Sigmoid colon (tissue), 7 donors: ENCODE results near the gene NPAS2. TPM values are rescaled to one million over a fixed set of nuclear protein-coding genes. Genes with fewer than 3 reads are reported as not detected.

Source experiments
- DNase-seq: peaks from one replicate; pipeline ENCODE4 v3.0.0-alpha.2; 2019
- H3K27ac ChIP-seq, 4 donors: fragments of 200-600 bp; sonication (generic); one replicate each; pipeline ENCODE4 v1.5.1; 2016 to 2019; ENCODE audit warnings: mild to moderate bottlenecking in 1 of 4
- H3K27me3 ChIP-seq, 3 donors: fragments of 200-600 bp; sonication (generic); one replicate each; pipeline ENCODE4 v1.5.1; 2019; ENCODE audit warnings: mild to moderate bottlenecking in 1 of 3
- H3K36me3 ChIP-seq, 4 donors: fragments of 200-600 bp; sonication (generic); one replicate each; pipeline ENCODE4 v1.5.1; 2016 to 2019
- H3K4me1 ChIP-seq, 4 donors: fragments of 200-600 bp; sonication (generic); one replicate each; pipeline ENCODE4 v1.5.1; 2017 to 2019
- H3K4me3 ChIP-seq, 4 donors: fragments of 200-600 bp; sonication (generic); one replicate each; pipeline ENCODE4 v1.5.1; 2017 to 2019; ENCODE audit warnings: mild to moderate bottlenecking in 2 of 4, moderate library complexity in 1 of 4
- H3K9me3 ChIP-seq, 4 donors: fragments of 200-600 bp in 3 of 4; sonication (generic) in 3 of 4; one replicate each; pipeline versions ENCODE4 v1.5.1 to v1.6.1; 2013 to 2019
- CTCF ChIP-seq, 4 experiments: fragments of 450-650 bp in 3 of 4; fragments of 200-600 bp in 1 of 4; IDR thresholded peaks; one replicate each; pipeline ENCODE4 v1.5.1; 2016 to 2019; ENCODE audit warnings: antibody characterized with exemption in 4 of 4, mild to moderate bottlenecking in 3 of 4, moderate library complexity in 2 of 4
- EP300 ChIP-seq, 4 donors: sonication (generic); formaldehyde crosslinking; IDR thresholded peaks; one replicate each; pipeline ENCODE4 v1.6.1; 2017; ENCODE audit warnings: antibody characterized with exemption in 4 of 4
- POLR2A ChIP-seq, 2 donors: fragments of 450-650 bp; IDR thresholded peaks; one replicate each; pipeline ENCODE4 v1.6.1; 2016; ENCODE audit warnings: antibody characterized with exemption in 2 of 2, mild to moderate bottlenecking in 2 of 2, moderate library complexity in 2 of 2
- POLR2AphosphoS5 ChIP-seq, 4 donors: sonication (generic); formaldehyde crosslinking; IDR thresholded peaks; one replicate each; pipeline ENCODE4 v1.6.1; 2017; ENCODE audit warnings: antibody characterized with exemption in 4 of 4
- WGBS, 2 donors: extraction: QIAGEN DNeasy Blood & Tissue Kit; methylation state at CpG; one replicate each; pipeline ENCODE4 v1.1.7; 2013; 5-methylcytosine and 5-hydroxymethylcytosine counted together
- intact Hi-C: fragments of 100-400 bp; cut with DNase I; formaldehyde crosslinking; loops from one replicate; pipeline ENCODE4 v1.15.1; 2023
- polyA plus RNA-seq, 3 donors: library from polyadenylated mRNA; stranded (reverse); fragments of 200-250 nt; gene quantifications; one replicate each; pipeline ENCODE4 v1.2.3, GENCODE V29; 2013
- total RNA-seq, 4 donors: library from RNA; depleted of rRNA; stranded (reverse); fragments of >200 nt; gene quantifications; one replicate each; pipeline ENCODE4 v1.1.0, GENCODE V29; 2016
- donor health status: healthy with polysubstance abuse.
- donor health status: Bipolar disorder and iron deficiency.
- donor health status: healthy.

Gene NPAS2
- total and polyA plus RNA-seq, 7 donors = 14.2 to 53.9 (median 23.2) TPM

- Histone ChIP-seq H3K36me3 (no peaks in the 10 kb centered on the region), H3K4me3 (no peak overlapping the region), H3K27ac (no peak overlapping the region), H3K9me3 (no peaks in the 10 kb centered on the region), H3K27me3 (no peaks in the 10 kb centered on the region), H3K4me1 (peaks cover 0 to 31% (median 21%) of the 10 kb centered on the region in 4 donors)
- intact Hi-C loops = no loop called here
- WGBS, 2 donors = 24 to 70% methylated on average over 3 of the region's 3 CpGs
- no peak for TF ChIP-seq EP300 (IDR thresholded peaks at IDR 0.05)
- TF ChIP-seq POLR2AphosphoS5 (IDR thresholded peaks at IDR 0.05) = no peak
- no peak for TF ChIP-seq POLR2A (IDR thresholded peaks at IDR 0.05)
- TF ChIP-seq CTCF (IDR thresholded peaks at IDR 0.05) = no peak
- no peak for DNase-seq
Measured at GRCh38 chr2:100814453-100814852, 5.5 kb upstream of the NPAS2 start.

- no peaks in the 10 kb centered on the region for H3K27me3 ChIP-seq
- no peak overlapping the region for H3K4me3 ChIP-seq
- intact Hi-C loops = loop anchor here (5.0 kb wide), 1 partner anchor 210 kb away; no protein-coding TSS in a partner anchor
- peak overlapping the region; percentile 88 to 98 (median 94) for H3K27ac ChIP-seq
- peaks cover 0 to 50% (median 32%) of the 10 kb centered on the region in 4 donors for H3K4me1 ChIP-seq
- no peaks in the 10 kb centered on the region for H3K9me3 ChIP-seq
- WGBS, 2 donors = 91 to 94% methylated on average over 7 of the region's 7 CpGs
- TF ChIP-seq POLR2AphosphoS5 (IDR thresholded peaks at IDR 0.05) (no peak), CTCF (IDR thresholded peaks at IDR 0.05) (no peak), EP300 (IDR thresholded peaks at IDR 0.05) (no peak), POLR2A (IDR thresholded peaks at IDR 0.05) (no peak)
- no peaks in the 10 kb centered on the region for H3K36me3 ChIP-seq
- no peak for DNase-seq
Measured at GRCh38 chr2:100817388-100817985, 2.5 kb upstream of the NPAS2 start.

GRCh38 chr2:100818003-100818605, 1.8 kb upstream of the NPAS2 start:
- Histone ChIP-seq H3K4me3 (peak overlapping the region; percentile 51 to 90 (median 76)), H3K27me3 (no peaks in the 10 kb centered on the region), H3K9me3 (no peaks in the 10 kb centered on the region), H3K27ac (peak overlapping the region; percentile 88 to 98 (median 94)), H3K4me1 (peaks cover 0 to 53% (median 35%) of the 10 kb centered on the region in 4 donors), H3K36me3 (no peaks in the 10 kb centered on the region)
- intact Hi-C loops = loop anchor here (5.0 kb wide), 1 partner anchor 211 kb away; no protein-coding TSS in a partner anchor
- TF ChIP-seq POLR2A (IDR thresholded peaks at IDR 0.05) (no peak), EP300 (IDR thresholded peaks at IDR 0.05) (no peak), CTCF (IDR thresholded peaks at IDR 0.05) (no peak), POLR2AphosphoS5 (IDR thresholded peaks at IDR 0.05) (no peak)
- no peak for DNase-seq
- WGBS, 2 donors = 21 to 30% methylated on average over 16 of the region's 16 CpGs

GRCh38 chr2:100818606-100819369, 1.2 kb upstream of the NPAS2 start:
- peak; percentile 85 for DNase-seq
- Histone ChIP-seq H3K27me3 (no peaks in the 10 kb centered on the region), H3K4me1 (peaks cover 0 to 51% (median 32%) of the 10 kb centered on the region in 4 donors), H3K9me3 (no peaks in the 10 kb centered on the region), H3K27ac (peak overlapping the region; percentile 88 to 98 (median 94)), H3K36me3 (no peaks in the 10 kb centered on the region), H3K4me3 (peak overlapping the region; percentile 51 to 90 (median 76))
- TF ChIP-seq POLR2AphosphoS5 (IDR thresholded peaks at IDR 0.05) = peak; percentile 57 to 84 (median 60)
- TF ChIP-seq POLR2A (IDR thresholded peaks at IDR 0.05) = peak in 1 of 2 donors; percentile 31
- no peak for TF ChIP-seq CTCF (IDR thresholded peaks at IDR 0.05)
- TF ChIP-seq EP300 (IDR thresholded peaks at IDR 0.05) = peak in 1 of 4 donors; percentile 11
- intact Hi-C loops = loop anchor here (5.0 kb wide), 1 partner anchor 211 kb away; no protein-coding TSS in a partner anchor
- 1 to 2% methylated on average over 51 of the region's 51 CpGs for WGBS, 2 donors
